ENCODE measurements around the gene CYP2S1.

Gene CYP2S1

GRCh38 chr19:41217741-41218140 lies 24.7 kb downstream of the CYP2S1 start:
- TF ChIP-seq, protein P1, sequence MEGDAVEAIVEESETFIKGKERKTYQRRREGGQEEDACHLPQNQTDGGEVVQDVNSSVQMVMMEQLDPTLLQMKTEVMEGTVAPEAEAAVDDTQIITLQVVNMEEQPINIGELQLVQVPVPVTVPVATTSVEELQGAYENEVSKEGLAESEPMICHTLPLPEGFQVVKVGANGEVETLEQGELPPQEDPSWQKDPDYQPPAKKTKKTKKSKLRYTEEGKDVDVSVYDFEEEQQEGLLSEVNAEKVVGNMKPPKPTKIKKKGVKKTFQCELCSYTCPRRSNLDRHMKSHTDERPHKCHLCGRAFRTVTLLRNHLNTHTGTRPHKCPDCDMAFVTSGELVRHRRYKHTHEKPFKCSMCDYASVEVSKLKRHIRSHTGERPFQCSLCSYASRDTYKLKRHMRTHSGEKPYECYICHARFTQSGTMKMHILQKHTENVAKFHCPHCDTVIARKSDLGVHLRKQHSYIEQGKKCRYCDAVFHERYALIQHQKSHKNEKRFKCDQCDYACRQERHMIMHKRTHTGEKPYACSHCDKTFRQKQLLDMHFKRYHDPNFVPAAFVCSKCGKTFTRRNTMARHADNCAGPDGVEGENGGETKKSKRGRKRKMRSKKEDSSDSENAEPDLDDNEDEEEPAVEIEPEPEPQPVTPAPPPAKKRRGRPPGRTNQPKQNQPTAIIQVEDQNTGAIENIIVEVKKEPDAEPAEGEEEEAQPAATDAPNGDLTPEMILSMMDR (conservative IDR thresholded peaks at IDR 0.05; ENCODE audit: low read length) = no peak
- no peak for DNase-seq (ENCODE audit: low read depth)
- H3K4me3 ChIP-seq (ENCODE audit: low read length) = no peak overlapping the region

GRCh38 chr19:41218249-41218614 lies 25.2 kb downstream of the CYP2S1 start:
- DNase-seq (ENCODE audit: low read depth) = no peak
- TF ChIP-seq, protein P1 (conservative IDR thresholded peaks at IDR 0.05; ENCODE audit: low read length) = no peak
- H3K4me3 ChIP-seq (ENCODE audit: low read length) = peak overlapping the region; percentile 94

GRCh38 chr19:41218615-41219507 lies 25.8 kb downstream of the CYP2S1 start, which contains the start of gene AXL:
Gene AXL (plus strand): TSS chr19:41219223. CDS start chr19:41219393, 170 bp downstream.
- H3K4me3 ChIP-seq (ENCODE audit: low read length) = peak within 1 kb of the TSS; percentile 94
- TF ChIP-seq, protein P1 (conservative IDR thresholded peaks at IDR 0.05; ENCODE audit: low read length) = no peak
- DNase-seq (ENCODE audit: low read depth) = peak; percentile 92

GRCh38 chr19:41219924-41220567 lies 27.0 kb downstream of the CYP2S1 start:
- H3K4me3 ChIP-seq (ENCODE audit: low read length) = peak overlapping the region; percentile 94
- peak; percentile 76 for DNase-seq (ENCODE audit: low read depth)
- TF ChIP-seq, protein P1 (conservative IDR thresholded peaks at IDR 0.05; ENCODE audit: low read length) = no peak

DNA sequence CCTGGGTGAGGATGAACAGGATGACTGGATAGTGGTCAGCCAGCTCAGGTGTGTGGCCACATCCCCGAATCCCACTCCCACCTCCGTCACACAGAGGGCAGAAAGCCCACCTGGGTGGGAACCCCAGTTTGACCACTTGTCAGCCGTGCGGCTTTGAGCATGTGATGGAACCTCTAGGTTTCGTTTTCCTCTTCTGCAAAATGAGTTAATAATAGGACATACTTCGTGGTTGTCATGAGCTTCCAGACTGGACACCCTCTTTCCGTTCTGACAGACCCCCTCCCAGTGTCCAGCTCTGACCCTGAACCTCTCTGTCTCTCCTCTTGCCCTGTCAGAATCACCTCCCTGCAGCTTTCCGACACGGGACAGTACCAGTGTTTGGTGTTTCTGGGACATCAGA lies 27.8 kb downstream of the CYP2S1 start:
- TF ChIP-seq, protein P1 (conservative IDR thresholded peaks at IDR 0.05; ENCODE audit: low read length) = no peak
- no peak for DNase-seq (ENCODE audit: low read depth)
- peak overlapping the region; percentile 94 for H3K4me3 ChIP-seq (ENCODE audit: low read length)

DNA sequence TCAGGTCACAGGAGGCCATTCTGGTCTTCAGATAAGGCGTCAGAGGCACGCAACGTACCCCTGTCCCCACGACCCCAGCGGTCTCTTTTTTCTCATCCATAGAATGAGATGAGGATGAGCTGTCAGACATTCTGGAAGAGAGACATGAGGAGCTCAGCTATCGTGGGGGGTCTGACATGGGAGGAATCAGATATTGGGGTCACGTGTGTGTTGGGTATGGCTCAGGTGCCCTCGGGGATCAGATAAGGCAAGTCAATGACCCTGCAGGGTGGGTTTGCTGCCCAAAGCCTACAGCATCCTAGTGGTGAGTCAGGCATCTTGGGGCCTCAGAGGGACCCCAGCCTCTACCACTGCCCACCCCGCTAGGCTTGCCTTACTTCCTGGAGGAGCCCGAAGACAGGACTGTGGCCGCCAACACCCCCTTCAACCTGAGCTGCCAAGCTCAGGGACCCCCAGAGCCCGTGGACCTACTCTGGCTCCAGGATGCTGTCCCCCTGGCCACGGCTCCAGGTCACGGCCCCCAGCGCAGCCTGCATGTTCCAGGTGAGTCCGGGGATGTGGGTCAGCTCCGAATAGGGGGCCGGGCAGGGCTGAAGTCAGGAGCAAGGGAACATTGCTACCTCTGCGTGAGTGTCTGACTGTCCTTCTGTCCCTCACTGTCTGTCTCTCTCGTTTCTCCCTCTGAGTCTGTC lies 28.6 kb downstream of the CYP2S1 start:
- peak overlapping the region; percentile 94 for H3K4me3 ChIP-seq (ENCODE audit: low read length)
- no peak for DNase-seq (ENCODE audit: low read depth)
- TF ChIP-seq, protein P1 (conservative IDR thresholded peaks at IDR 0.05; ENCODE audit: low read length) = no peak

Data from AG10803 (cell line).